Measurements from ENCODE around the gene ANKRD40.
"Not testable (repeated sequence)": the region's sequence is repeated elsewhere in the genome, so short reads cannot be mapped to it uniquely, and the experiment has no call there.

ANKRD40 gene

DNA sequence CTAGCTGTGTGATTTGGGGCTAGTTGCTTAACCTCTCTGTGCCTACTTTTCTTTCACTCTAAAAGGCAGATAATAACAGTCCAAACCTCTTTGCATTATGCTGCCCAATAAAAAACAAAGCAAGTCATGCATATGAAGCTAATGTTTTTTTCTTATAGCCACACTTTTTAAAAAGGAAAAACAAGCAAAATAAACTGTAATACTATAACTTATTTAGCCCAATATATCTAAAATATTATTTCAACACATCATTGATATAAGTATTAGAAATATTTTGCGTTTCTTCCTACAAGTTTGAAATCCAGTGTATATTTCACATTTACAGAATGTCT, 22.4 kb downstream of the ANKRD40 start:
- DNase-seq: no peak

- DNase-seq: no peak
Observed at GRCh38 chr17:50684612-50685333, 22.9 kb downstream of the ANKRD40 start.

- no peak for DNase-seq
Observed at GRCh38 chr17:50684288-50684611, 23.5 kb downstream of the ANKRD40 start.

GRCh38 chr17:50683434-50684287, 24.1 kb downstream of the ANKRD40 start:
- no peak for DNase-seq

GRCh38 chr17:50682938-50683337, 24.8 kb downstream of the ANKRD40 start:
- no peak for DNase-seq

DNA sequence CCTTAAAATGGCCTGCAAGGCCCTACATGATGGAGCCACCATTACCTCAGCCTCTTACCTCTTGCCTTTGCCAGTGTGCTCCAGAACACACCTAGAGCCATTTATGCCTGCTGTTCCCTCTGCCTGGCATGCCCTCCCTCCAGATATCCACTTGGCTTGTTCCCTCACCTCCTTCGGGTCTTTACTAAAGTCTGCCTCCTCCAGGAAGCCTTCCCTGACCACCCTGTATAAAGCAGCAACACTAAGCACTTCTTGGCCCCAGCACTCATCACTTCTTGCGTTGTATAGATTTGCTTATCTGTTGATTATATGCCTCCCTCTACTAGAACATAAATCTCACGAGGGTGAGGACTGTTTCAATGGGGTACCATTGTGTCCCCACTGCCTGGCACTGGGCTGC, 25.3 kb downstream of the ANKRD40 start:
- DNase-seq: no peak

GRCh38 chr17:50681263-50682200, 26.2 kb downstream of the ANKRD40 start:
- no peak for DNase-seq

DNA sequence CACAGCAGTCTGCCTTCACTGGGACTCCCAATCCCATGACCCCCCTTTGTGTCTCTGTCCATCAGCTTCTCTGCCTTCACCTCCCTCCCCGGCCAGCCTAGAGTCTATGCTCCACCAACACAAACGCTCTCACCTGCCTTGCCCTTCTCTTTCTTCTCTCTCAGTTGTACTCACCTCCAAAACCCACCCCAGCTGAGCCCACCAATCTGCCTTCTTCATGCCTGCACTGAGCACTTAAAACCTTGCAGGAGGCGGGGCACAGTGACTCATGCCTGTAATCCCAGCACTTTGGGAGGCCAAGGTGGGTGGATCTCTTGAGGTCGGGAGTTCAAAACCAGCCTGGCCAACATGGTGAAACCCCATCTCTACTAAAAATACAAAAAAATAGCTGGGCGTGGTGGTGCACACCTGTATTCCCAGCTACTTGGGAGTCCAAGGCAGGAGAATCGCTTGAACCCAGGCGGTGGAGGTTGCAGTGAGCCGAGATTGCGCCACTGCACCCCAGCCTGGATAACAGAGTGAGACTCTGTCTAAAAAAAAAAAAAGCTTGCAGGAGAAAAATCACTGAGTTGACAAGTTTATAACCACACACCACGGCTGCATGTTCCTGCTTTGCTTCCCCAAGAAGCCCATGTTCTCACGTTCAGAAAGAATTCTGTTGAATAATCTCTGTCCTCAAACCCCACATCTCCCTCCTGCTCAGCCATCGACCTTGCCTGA, 27.0 kb downstream of the ANKRD40 start:
- DNase-seq: not testable (repeated sequence)

DNA sequence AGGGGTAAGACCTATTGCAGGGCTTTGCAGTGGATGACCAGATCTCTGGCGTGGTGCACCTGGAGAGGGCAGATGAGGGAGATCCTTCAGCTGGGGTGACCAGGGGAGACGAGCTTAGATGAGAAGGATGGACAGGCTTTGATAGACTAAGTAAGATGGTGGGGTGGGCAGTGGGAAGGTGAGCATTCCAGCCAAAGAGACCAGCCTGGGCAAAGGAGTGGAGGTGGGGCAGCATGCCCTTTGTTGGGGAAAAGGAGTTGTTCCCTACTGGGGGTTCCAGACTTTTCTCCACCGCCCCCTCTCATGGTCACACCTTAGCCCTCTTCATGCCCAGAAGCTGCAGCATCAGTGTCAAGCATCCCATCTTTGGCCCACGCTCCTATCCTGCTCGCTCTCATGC, 27.6 kb downstream of the ANKRD40 start:
- DNase-seq: no peak

DNA sequence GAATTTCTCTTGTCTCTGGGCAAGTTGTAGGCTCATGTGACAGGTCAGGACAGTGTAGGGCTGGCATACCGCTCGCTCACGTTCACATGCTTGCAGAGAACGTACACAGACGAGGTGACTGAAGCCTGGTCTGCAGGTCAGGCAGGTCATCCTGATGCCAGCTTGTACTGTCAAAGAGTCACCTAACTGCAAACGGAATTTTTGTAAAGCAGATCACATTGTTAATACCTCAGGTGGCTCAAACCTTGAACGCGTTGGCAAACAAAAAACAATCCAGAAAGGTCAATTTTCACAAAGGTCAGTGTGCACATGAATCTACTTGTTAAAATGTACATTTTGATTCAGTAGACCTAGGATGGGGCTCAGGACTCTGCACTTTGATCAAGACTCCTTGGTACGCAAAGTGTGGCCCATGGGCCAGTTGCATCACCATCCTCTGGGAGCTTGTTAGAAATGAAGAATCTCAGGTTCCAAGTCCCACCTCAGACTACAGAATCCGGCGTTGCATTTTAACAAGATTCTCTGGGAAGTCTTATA, 28.6 kb downstream of the ANKRD40 start:
- no peak for DNase-seq

GRCh38 chr17:50677851-50678375, 29.8 kb downstream of the ANKRD40 start:
- no peak for DNase-seq

DNA sequence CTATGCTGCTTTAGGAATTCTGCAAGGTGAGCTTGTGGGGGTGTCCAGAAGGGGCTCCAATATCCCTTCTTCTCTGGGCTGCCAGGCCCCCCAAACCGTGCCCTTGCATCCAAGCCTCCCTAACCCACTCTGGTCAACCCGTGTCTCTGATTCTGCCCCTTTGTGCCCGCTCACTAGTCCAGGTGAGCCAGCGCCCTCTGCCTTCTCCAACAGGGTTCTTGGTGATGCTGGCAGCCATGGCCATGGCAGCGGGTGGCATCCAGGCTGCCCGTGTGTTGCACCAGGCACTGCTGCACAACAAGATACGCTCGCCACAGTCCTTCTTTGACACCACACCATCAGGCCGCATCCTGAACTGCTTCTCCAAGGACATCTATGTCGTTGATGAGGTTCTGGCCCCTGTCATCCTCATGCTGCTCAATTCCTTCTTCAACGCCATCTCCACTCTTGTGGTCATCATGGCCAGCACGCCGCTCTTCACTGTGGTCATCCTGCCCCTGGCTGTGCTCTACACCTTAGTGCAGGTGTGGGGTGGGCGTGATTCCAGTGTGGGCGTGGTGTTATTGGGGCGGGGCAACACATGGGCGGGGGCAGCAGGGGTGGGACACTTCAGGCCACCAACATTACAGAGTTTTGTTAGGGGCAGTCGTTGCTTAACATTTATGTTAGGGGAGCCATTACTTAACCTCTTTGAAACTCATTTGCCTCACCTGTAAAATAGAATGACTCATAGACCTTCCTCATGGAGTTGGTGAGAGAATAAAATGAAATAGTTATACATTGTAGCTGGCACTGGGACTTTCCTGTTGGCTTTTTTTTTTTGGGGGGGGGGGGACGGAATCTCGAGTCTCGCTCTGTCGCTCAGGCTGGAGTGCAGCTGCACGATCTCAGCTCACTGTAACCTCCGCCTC, 31.4 kb downstream of the ANKRD40 start:
- no peak for DNase-seq

GRCh38 chr17:50675627-50676026, 32.1 kb downstream of the ANKRD40 start:
- DNase-seq: no peak

- DNase-seq: no peak
Observed at GRCh38 chr17:50675190-50675589, 32.5 kb downstream of the ANKRD40 start.

GRCh38 chr17:50672831-50673551, 34.7 kb downstream of the ANKRD40 start:
- DNase-seq: no peak

DNA sequence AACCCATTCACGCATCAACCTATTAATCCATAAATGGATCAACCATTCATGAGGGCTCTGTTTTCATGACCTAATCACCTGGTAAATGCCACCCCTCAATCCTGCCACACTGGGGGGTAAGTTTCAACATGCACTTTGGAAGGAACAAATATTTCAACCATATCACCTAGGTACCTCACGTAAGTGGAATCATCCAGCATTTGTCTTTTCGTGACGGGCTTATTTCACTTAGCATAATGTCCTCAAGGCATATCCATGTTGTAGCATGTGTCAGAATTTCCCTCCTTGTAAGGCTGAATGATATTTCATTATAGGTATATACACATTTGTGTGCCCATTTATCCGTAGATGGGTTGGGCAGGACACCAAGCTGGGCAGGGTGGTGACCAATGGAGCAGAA, 35.6 kb downstream of the ANKRD40 start:
- DNase-seq: no peak

GRCh38 chr17:50668838-50669581, 38.7 kb downstream of the ANKRD40 start:
- no peak for DNase-seq

DNA sequence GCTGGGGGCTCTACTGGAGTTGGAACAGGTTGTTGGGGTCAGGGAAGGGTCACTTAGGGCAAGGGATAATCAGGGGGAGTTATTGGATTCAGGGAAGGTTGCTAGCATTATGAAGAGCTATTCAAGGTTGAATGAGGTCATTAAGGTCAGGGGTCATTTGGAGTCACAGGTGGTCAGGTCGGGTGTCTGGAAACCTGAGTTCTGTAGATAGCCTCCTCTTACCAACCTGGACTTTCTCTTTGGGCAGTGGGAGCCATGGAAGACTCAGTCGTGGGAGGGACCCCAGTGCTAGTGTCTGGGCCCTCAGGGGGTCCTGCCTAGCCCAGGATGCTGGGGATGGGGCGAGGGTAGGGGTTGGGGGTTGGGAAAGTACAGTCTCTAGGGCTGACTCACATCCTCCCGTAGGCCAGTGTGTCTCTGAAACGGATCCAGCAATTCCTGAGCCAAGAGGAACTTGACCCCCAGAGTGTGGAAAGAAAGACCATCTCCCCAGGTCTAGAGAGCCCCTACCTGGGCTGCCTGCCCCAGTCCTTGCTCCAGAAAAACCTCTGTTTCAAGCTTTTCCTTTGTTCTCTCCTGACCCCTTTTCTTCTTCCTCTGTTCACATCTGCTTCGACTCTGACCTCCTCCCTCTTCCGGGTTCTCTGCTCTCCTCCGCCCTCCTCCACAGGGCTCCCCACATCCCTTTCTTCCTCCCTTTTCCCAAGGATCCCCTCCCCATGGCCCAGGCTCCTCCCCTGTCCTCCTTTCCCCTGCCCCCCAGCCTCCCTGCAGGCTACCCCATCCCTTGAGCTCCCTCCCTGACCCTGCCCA, 39.5 kb downstream of the ANKRD40 start:
- no peak for DNase-seq
